Measurements from ENCODE around the gene PGR. TPM values are rescaled to one million over a fixed set of nuclear protein-coding genes. Genes with fewer than 3 reads are reported as not detected.

The PGR gene
- total RNA-seq, 1 donor from 2014 or later: under 0.01 TPM

DNA sequence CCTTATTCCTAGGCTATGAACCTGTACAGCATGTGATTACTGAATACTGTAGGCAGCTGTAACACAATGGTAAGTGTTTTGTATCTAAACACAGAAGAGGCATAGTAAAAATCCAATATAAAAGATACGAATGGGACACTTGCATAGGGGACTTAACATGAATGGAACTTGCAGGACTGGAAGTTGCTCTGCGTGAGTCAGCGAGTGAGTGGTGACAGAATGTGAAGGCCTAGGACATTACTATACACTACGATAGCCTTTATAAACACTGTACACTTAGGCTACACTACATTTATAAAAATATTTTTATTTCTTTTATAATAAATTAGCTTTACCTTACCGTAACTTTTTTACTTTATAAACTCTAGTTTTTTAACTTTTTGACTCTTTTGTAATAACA is 81.1 kb downstream of the PGR start:
- Histone ChIP-seq H3K27me3 (ENCODE audit: control insufficient read depth, insufficient read depth, low read length) (no peaks in the 10 kb centered on the region), H3K4me3 (ENCODE audit: low read depth, low read length) (no peak overlapping the region), H3K36me3 (ENCODE audit: control insufficient read depth, insufficient read depth, low read length) (no peaks in the 10 kb centered on the region)
- no peak for DNase-seq (ENCODE audit: low read depth)
- no peak for TF ChIP-seq CTCF (IDR thresholded peaks at IDR 0.05; ENCODE audit: insufficient read depth, low read length, poor library complexity, severe bottlenecking)

GRCh38 chr11:101046947-101047346 is 82.7 kb downstream of the PGR start:
- Histone ChIP-seq H3K27me3 (ENCODE audit: control insufficient read depth, insufficient read depth, low read length) (no peaks in the 10 kb centered on the region), H3K36me3 (ENCODE audit: control insufficient read depth, insufficient read depth, low read length) (no peaks in the 10 kb centered on the region), H3K4me3 (ENCODE audit: low read depth, low read length) (no peak overlapping the region)
- DNase-seq (ENCODE audit: low read depth): no peak
- no peak for TF ChIP-seq CTCF (IDR thresholded peaks at IDR 0.05; ENCODE audit: insufficient read depth, low read length, poor library complexity, severe bottlenecking)

GRCh38 chr11:101045415-101045814 is 84.2 kb downstream of the PGR start:
- Histone ChIP-seq H3K27me3 (ENCODE audit: control insufficient read depth, insufficient read depth, low read length) (no peaks in the 10 kb centered on the region), H3K4me3 (ENCODE audit: low read depth, low read length) (no peak overlapping the region), H3K36me3 (ENCODE audit: control insufficient read depth, insufficient read depth, low read length) (no peaks in the 10 kb centered on the region)
- TF ChIP-seq CTCF (IDR thresholded peaks at IDR 0.05; ENCODE audit: insufficient read depth, low read length, poor library complexity, severe bottlenecking): no peak
- DNase-seq (ENCODE audit: low read depth): no peak

GRCh38 chr11:101043940-101044339 is 85.7 kb downstream of the PGR start:
- no peak for TF ChIP-seq CTCF (IDR thresholded peaks at IDR 0.05; ENCODE audit: insufficient read depth, low read length, poor library complexity, severe bottlenecking)
- no peaks in the 10 kb centered on the region for H3K36me3 ChIP-seq (ENCODE audit: control insufficient read depth, insufficient read depth, low read length)
- DNase-seq (ENCODE audit: low read depth): no peak
- no peaks in the 10 kb centered on the region for H3K27me3 ChIP-seq (ENCODE audit: control insufficient read depth, insufficient read depth, low read length)
- H3K4me3 ChIP-seq (ENCODE audit: low read depth, low read length): no peak overlapping the region

- no peak for TF ChIP-seq CTCF (IDR thresholded peaks at IDR 0.05; ENCODE audit: insufficient read depth, low read length, poor library complexity, severe bottlenecking)
- Histone ChIP-seq H3K36me3 (ENCODE audit: control insufficient read depth, insufficient read depth, low read length) (no peaks in the 10 kb centered on the region), H3K27me3 (ENCODE audit: control insufficient read depth, insufficient read depth, low read length) (no peaks in the 10 kb centered on the region), H3K4me3 (ENCODE audit: low read depth, low read length) (no peak overlapping the region)
- DNase-seq (ENCODE audit: low read depth): no peak
Observed at GRCh38 chr11:101035872-101036271, 93.7 kb downstream of the PGR start.

- no peak for TF ChIP-seq CTCF (IDR thresholded peaks at IDR 0.05; ENCODE audit: insufficient read depth, low read length, poor library complexity, severe bottlenecking)
- H3K27me3 ChIP-seq (ENCODE audit: control insufficient read depth, insufficient read depth, low read length): no peaks in the 10 kb centered on the region
- no peak overlapping the region for H3K4me3 ChIP-seq (ENCODE audit: low read depth, low read length)
- DNase-seq (ENCODE audit: low read depth): no peak
- H3K36me3 ChIP-seq (ENCODE audit: control insufficient read depth, insufficient read depth, low read length): no peaks in the 10 kb centered on the region
Observed at GRCh38 chr11:101034076-101034475, 95.5 kb downstream of the PGR start.

Data from kidney epithelial cell (primary cell).